HG03060 (cell line): ENCODE measurements around the gene ATP6V0E2.
"Not testable (repeated sequence)": the region's sequence is repeated elsewhere in the genome, so short reads cannot be mapped to it uniquely, and the experiment has no call there.

Source experiments
- ATAC-seq: cut with Tn5 transposase; IDR thresholded peaks from one replicate; pipeline ENCODE4 v1.9.1; 2021; ENCODE audit warnings: low read depth, moderate number of reproducible peaks; ENCODE audit not compliant: unreplicated experiment

The ATP6V0E2 gene

DNA sequence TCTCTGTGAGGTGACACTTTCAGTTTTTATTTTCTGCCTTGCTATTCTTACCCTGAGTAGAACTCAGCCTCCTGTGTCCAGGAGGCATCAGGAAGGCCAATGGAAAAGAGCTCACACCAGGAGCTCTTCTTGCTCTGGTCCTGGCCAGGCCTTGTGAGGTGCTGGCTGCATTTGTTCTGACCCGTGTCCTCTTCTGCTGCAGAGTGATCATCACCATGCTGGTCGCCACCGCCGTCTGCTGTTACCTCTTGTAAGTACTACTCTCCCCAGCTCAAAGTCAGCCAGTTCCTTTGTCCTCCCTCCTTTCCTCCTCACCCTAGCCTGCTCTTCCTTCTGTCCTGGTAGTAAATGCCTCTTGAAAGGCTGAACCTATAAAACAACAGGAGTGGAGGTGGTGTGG, 1.6 kb downstream of the ATP6V0E2 start:
- no peak for ATAC-seq

DNA sequence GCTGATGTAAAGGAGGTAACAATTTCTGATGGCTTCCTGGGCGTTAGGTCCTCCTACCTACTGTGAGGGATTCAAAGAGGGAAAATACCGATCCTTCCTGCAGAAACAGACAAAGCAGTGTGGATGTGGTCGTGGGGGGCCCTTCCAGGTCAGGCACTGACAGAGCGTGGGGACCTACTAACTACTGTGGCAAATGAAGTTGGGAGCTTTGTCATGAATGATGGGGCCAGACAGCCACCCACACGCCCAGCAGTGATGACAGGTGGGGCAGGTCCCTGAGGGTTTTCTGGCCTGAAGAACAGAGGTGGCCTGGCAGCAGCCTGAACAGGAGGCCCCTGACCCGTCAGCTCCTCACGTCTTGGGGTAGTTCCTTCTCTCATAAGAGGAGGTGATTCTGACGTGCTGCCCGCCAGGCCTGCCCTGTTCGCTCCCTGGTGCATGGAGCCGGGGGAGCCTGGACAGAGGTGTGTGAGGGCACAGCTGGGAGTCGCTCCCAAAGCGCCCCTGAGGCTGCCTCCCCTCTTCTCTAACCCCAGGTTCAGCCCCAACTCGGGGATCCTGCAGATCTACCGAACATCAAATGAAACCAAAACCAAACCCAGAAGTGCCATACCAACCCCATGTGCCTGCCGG, 4.2 kb downstream of the ATP6V0E2 start:
- ATAC-seq = no peak

DNA sequence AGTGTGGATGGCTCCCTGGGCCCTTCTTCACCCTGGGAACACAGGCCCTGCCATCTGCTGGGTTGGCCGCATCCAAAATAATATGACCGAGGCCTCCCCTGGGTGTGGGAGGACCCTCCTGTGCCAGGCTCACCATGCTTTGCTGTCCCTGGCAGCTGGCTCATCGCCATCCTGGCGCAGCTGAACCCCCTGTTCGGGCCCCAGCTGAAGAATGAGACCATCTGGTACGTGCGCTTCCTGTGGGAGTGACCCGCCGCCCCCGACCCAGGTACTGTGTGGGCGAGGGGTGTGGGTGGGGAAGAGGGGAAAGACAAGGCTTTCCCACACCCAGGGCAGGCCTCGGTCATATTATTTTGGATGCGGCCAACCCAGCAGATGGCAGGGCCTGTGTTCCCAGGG, 4.8 kb downstream of the ATP6V0E2 start:
- no peak for ATAC-seq

DNA sequence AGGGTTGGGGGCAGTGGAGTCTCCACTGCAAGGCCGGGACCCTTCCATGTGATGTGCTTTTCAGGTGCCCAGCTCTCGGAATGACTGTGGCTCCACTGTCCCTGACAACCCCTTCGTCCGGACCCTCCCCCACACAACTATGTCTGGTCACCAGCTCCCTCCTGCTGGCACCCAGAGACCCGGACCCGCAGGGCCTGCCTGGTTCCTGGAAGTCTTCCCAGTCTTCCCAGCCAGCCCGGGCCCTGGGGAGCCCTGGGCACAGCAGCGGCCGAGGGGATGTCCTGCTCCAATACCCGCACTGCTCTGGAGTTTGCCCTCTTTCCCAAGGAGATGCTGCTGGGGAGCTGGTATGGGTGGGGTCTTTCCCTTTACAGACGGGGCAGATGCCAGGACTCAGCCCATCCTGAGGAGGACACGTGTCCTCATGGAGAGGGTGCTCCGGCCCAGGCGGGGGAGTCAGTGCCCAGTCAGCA, 5.5 kb downstream of the ATP6V0E2 start:
- ATAC-seq = no peak

DNA sequence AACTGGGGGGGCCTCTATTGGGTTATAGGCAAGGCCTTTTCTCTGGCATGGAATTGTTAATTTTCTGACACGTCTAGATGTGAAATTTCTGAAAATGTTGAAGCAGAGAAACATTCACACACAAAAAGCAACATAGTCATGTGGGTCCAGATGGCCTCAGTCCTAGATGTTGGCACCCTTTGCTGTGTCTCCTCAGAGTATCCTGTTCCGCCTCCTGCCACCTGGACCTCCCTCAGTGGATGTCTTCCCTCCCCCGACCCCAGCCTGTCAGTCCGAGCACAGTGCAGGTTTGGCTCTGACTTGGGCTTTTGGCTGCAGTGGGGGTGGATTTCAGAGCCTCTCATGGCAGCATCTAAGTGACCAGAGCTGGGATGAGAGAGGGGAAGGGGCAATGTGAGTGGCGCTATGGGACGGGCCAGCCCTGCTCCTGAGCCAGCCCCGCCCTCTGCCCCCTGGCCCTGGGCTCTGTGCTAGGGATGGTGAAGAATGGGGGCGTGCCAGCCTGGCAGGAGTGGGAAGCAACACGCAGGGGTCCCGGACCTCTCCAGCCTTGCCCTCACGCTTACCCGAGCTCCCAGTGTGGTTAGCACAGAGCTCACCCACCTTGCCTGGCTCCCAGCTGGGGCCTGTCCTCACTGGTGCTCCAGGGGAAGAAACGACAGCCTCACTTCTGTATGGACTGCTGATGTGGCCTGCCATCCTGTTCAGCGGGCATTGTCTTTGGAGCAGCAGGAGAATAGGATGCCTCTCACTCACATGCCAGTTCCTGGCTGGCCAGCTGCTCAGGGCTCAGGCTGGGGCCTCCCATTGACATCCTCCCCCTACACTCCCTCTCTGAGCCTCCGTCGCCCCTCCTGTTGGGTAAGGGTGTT, 6.2 kb downstream of the ATP6V0E2 start:
- no peak for ATAC-seq

DNA sequence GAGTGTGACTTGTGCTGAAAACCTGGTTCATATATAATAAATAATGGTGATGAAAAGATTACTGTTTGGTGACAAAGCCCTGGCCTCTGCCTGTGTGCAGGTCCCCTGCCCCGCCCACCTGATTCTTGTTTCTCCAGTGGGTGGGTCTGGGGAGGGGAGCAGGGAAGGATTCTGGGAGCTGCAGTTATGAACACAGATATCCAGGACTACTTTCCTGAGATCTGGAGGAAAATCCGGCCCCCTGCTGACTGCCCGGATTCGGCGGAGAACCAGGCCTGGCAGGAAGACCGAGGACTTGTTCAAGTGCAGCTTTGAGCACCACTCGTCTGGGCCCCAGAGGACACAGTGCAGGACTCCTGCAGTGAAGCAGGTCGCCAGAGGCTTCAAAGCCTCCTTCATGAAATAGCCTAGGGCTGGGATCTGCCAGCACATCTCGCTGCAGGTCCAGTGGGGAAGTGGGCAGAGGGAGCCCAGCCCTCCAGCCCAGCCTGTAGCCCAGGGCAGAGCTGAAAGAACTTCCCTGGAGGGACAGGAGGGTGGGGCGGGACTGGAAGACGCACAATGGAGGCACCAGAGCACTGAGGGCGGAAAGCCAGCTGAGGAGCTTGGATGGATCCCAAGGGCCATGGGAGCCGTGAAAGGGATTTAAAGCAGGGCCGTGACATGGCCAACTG, 7.0 kb downstream of the ATP6V0E2 start:
- no peak for ATAC-seq

DNA sequence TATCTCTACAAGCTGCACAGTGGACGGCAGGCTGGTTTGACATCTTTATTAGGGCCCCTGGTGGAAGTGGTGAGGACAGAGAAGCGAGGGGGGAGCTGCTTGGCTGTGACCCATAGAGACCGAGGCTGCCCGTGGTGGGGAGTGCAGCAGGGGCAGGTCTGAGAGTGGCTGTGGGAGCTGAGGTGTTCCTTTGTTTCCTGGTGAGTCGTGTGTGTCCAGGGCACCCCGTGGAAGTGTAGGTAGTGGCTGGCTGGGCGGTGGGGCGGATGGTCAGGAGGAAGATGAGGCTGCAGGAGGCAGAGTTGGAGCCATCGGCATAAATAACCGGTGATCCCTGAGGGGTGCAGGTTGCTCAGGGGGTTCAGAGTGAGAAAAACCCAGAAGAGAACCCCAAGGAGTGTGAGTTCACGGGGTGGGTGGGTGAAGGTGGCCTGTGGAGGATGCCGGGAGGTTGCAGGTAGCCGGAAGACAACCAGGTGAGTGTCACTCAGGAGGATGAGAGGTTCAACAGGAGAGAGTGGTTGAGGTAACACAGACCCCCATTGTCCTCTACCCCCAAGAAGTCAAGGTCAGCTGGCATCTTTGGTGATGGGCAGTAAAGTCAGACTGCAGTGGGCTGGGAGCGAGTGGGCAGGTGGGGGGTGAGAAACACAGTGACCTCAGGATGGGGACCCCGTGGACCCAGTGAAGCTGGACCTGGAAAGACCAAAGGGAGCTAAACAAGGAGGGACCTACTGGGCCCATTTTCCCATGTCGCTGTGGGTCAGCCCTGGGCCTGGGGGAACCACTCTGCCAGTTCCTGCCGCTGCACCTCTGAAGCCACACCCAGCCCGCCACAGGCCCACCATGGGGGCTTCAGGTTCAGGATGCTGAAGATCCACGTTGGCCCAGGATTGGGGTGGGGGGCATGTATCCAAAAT, 7.8 kb downstream of the ATP6V0E2 start:
- no peak for ATAC-seq

DNA sequence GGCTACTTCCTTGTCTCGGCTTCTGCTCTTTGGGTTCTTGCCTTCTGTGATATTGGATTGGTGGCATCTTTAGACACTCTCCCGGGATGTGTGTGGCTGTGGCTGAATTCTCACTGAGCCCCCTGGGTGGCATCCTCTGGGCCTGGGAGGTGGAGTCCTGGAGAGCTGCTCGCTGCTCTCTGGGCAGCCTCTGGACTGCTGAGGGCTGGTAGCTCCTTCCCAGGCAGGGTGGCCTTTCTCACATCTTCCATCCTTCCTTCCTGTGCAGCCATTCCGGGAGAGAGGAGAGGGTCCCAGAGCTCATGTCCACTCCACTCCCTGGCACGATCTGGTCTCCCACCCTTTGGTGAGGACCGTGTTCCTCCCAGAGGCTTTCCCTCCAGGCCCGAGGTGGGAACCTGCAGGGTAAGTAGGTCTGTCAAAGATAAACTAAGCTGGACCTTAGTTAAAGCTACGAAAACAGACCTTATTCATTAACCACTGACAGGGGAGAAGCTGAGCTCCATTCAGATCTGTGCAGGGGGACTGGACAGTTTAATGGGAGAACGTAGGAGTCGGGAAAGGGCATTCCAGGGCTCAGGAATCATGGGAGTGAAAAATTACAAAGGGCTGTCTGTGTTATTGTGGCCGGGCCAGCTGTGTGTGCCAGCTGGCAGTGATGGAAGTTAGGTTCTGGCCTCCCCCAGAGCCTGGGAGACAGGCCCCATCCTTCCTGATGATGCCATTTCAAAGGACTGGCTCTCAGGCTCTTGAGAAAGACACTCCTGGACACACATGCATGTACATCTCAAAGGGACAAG, 8.7 kb downstream of the ATP6V0E2 start:
- ATAC-seq = no peak

DNA sequence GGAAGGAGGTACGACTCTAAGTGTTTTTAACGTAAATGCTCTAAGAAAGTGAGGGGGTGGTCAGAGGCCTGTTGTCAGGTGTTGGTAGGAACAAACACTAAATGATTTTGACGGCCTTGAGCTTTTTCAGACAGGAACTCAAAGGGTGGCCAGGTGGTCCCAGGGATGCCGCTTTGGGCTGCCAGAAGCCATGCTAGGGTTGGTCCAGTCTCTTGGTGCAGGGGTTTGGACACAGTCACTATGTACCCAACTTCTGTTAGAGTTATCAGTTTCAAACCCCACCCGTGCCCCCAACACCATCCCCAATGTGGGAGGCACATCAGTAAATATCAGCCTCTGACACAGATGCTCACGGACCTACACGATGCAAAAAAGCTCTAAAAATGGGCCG, 9.3 kb downstream of the ATP6V0E2 start:
- ATAC-seq = no peak

DNA sequence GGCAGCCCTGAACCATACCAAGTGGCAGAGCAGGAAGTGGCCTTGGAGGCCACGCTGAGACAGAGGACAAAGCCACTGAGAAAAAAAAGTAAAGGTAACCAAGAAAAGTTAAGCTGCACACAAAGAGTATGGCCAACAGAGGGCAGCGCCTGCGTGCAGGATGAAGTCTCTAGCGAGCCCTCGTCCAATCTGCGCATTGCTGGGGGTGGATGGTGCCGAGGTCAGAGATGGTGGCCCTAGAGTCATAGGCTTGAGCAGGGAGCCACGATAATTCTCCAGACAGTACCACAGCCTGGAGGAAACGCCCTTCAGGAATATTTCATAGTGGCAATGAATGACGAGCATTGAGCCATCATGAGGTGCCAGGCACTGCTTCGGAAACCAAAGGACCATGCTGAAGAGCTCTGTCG, 9.7 kb downstream of the ATP6V0E2 start:
- ATAC-seq = no peak

DNA sequence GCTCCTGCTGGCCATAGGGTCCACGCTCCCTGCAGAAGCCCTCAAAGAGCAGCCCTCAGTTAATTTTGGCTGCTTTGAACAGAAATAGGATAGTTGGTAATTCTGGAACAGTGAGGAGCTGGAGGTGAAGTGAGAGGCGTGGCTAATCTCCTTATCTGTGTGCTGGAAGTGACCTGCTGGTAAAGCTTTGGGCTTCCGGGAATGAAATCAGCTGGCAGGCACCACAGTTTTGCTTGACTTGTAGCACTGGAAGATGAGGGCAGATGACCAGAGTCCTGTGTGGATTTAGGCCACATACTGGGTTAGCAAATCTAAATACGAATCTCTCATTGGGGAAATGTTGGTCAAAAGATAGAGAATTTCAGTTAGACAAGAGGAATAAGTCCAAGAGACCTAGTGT, 10.2 kb downstream of the ATP6V0E2 start:
- ATAC-seq = no peak

DNA sequence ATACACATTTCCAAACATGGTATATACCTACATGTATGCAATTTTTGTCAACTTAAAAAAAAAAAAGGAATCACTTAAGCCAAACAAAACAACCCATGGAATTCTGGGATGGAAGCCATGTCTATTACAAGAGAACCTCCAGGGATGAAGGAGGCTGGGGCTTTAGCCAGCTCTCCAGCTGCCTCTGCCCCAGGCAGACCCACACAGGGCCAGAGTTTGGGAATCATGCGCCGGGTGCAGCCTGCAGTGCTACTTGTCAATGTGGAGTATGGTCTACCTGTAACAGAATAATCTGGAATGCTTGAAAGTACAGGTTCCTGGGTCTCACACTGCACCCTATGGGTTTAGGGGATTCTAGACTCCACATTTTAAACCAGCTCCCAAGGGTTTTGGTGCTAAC, 10.8 kb downstream of the ATP6V0E2 start:
- ATAC-seq = no peak

DNA sequence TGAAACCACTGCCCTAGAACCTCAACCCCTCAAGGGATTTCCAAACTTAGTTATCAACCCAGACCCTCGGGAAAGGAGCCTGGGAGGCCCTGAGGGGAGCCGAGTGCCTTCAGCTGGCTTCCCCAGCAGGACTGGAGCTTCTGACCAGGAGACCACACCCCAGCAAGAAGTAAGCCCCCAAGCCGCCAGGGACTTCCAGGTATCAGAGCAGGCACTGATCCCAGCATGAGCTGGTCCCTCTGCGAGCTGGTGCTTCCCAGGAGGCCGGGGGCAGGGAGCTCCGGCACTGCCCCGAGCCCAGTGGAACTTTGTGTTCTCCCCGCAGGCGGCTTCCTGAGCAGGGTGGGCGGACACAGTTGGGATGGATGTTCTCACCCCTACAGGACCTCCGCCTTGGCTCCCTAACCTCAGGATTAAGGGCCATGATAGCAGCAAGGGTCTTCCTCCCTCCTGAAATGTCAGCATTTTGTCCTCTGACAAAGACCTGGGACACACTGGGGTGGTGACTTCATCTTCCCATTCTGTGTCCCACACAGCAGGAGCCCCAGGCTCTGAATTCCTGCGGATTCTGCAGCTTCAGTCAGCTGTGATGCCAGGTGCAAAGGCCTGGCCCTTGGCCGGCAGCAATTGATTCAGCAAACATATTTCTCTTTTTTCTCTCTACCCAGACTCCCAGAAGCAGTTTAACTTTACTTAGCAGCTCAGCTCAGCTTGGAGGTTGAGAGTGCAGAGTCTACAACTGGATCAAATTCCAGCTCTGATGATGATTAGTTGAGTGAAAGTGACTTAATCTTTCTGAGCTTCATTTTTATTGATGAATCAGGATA, 11.6 kb downstream of the ATP6V0E2 start:
- ATAC-seq = no peak

DNA sequence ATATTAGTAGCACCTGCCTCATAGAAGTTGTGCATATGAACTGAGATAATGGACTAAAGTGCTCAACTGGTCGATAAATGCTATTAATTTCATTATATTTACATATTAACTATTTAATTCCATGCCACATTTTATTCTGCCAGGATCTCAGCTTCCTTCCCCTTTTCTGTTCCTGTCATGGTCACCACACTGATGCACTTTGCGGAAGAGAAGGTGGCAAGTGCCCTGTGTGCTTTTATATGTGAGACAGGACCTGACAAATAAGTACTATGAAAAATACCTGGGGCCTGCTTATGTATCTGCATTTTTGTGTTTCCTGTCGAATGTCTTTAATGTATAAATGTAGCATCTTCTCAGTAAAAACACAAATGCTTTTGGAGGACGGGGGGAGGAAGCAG, 12.2 kb downstream of the ATP6V0E2 start:
- no peak for ATAC-seq

DNA sequence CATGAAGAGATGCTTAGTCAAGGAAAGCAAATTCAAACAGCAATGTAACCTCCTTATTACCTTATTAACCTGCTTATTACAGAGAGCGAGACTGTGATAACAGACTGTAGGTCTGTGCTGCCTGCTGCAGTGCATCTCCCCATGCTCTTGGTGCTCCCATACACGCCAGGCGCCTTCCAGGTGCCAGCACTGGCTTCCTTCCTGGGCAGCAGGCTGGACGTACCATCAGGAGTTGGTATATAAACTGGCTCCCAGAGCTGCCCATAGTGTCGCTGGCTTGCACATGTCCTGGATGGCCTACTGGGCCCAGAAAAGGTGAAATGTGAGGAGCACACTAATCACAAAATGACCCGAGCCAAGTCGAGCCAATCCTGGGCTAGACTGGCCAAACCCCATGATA, 13.5 kb downstream of the ATP6V0E2 start:
- no peak for ATAC-seq

DNA sequence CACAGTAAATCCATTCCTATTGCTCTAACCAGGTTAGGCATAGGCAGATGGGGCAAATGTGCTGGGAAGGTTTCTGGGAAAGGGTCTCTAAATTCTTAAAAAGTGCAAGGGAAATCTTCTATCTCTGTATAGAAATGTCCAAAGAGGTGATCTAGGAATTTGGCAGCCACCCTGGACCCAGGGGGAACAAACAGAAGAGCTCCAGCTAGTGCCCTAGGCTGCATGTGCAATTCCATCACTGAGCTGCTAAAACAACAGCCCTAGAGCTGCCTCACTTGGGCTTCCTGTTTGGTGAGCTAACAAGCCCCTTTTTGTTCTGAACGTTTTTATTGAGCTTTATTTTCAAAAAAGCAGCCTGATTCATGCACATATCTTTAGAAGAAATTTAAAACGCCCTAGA, 16.9 kb downstream of the ATP6V0E2 start:
- not testable (repeated sequence) for ATAC-seq

DNA sequence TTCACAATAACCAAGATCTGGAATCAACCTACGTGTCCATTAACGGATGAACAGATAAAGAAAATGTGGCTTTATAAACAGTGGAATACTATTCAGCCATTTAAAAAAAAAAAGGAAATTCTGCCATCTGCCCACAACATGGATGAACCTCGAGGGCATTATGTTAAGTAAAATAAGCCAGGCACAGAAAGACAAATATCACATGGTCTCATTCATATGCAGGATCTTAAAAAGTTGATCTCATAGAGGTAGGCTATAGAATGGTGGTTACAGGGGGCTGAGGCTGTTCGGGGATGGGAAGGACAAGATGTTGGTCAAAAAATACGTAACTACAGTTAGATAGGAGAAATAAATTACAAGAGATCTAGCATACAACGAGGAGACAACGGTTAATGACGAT, 21.2 kb downstream of the ATP6V0E2 start:
- ATAC-seq = not testable (repeated sequence)

DNA sequence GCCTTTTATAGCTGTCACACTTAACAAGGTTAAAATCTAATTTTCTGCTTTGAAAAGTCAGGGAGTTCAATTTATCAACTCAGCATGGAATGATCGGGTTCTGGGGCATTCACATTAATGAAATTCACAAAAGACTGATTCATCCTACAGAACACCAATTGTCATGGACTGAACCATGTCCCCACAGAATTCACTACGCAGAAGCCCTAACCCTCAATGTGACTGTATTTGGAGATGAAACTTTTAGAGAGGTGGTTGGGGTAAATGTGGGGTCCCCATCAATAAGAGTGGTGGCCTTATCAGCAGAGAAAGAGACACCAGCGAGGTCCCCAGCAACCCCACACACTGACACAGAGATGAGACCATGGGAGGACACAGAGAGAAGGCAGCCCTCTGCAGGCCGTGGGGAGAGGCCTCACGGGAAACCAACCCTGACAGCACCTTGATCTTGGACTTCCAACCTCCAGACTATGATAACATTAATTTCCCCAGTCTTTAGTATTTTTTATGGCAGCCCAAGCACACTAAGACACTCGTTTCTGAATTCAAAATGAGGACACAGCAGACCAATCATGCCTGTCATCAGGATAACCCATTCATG, 34.1 kb downstream of the ATP6V0E2 start:
- not testable (repeated sequence) for ATAC-seq
